ENCODE results near the gene CCDC157. TPM values are rescaled to one million over a fixed set of nuclear protein-coding genes. Genes with fewer than 3 reads are reported as not detected.

Gene CCDC157
- total and polyA plus RNA-seq, 2 donors (not counting 1 experiment from before 2014, with no cell fraction given): 3.6 to 6.4 TPM

GRCh38 chr22:30308518-30309230, 48.1 kb upstream of the CCDC157 start:
- peak overlapping the region; percentile 60 for H3K4me2 ChIP-seq (replicated peaks; ENCODE audit: low read depth, low read length, poor library complexity, severe bottlenecking)
- peak overlapping the region; percentile 69 to 86 for H3K27ac ChIP-seq (ENCODE audit: low read length in 2 of 2)
- POLR2A ChIA-PET: interaction anchor here (2.9 to 8.1 kb wide), 2 partner anchors 18 kb away, joined by 22 to 56 read pairs; partner anchors contain the start of genes CASTOR1 and TBC1D10A
- no peaks in the 10 kb centered on the region for H3K27me3 ChIP-seq (replicated peaks in 1 of 4; ENCODE audit: control extremely low read depth in 1 of 4, control insufficient read depth in 3 of 4, insufficient read depth in 4 of 4, low read length in 3 of 4)
- H3K9me3 ChIP-seq (ENCODE audit: control extremely low read depth in 1 of 3, control insufficient read depth in 2 of 3, insufficient read depth in 1 of 3, low read length in 2 of 3): no peaks in the 10 kb centered on the region
- Mint-ChIP-seq H3K9me3 (ENCODE audit: insufficient read depth) (no peaks in the 10 kb centered on the region), H3K4me3 (peak overlapping the region; percentile 75), H3K27me3 (no peaks in the 10 kb centered on the region), H3K27ac (peak overlapping the region; percentile 94), H3K4me1 (peaks cover 97% of the 10 kb centered on the region)
- CTCF ChIA-PET: interaction anchor here (0.9 to 19.2 kb wide), 4 partner anchors 18 to 45 kb away, joined by 3 to 229 read pairs (median 4); partner anchors contain the start of genes CASTOR1 and TBC1D10A
- peak; percentile 59 for DNase-seq
- TF ChIP-seq EZH2 (IDR thresholded peaks at IDR 0.05; ENCODE audit: borderline replicate concordance, insufficient read depth, low read depth, low read length, poor library complexity, severe bottlenecking): no peak
- TF ChIP-seq, protein P1, sequence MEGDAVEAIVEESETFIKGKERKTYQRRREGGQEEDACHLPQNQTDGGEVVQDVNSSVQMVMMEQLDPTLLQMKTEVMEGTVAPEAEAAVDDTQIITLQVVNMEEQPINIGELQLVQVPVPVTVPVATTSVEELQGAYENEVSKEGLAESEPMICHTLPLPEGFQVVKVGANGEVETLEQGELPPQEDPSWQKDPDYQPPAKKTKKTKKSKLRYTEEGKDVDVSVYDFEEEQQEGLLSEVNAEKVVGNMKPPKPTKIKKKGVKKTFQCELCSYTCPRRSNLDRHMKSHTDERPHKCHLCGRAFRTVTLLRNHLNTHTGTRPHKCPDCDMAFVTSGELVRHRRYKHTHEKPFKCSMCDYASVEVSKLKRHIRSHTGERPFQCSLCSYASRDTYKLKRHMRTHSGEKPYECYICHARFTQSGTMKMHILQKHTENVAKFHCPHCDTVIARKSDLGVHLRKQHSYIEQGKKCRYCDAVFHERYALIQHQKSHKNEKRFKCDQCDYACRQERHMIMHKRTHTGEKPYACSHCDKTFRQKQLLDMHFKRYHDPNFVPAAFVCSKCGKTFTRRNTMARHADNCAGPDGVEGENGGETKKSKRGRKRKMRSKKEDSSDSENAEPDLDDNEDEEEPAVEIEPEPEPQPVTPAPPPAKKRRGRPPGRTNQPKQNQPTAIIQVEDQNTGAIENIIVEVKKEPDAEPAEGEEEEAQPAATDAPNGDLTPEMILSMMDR (IDR thresholded peaks at IDR 0.05): no peak
- peaks cover 56% of the 10 kb centered on the region for H3K79me2 ChIP-seq (ENCODE audit: control insufficient read depth, insufficient read depth, low read length)
- H3K36me3 ChIP-seq (replicated peaks in 1 of 2; ENCODE audit: control extremely low read depth in 1 of 2, control insufficient read depth in 1 of 2, extremely low read depth in 1 of 2, insufficient read depth in 2 of 2, low read length in 1 of 2): no peaks in the 10 kb centered on the region
- peaks cover 97 to 99% of the 10 kb centered on the region in 2 donors for H3K4me1 ChIP-seq (ENCODE audit: control insufficient read depth in 2 of 2, insufficient read depth in 2 of 2, low read length in 2 of 2)
- no peak overlapping the region for H3K9ac ChIP-seq (ENCODE audit: low read length)
- intact Hi-C loops (cut with micrococcal nuclease): no loop called here
- H3K4me3 ChIP-seq (ENCODE audit: control extremely low read depth in 1 of 5, extremely low read depth in 1 of 5, insufficient read depth in 1 of 5, low read depth in 2 of 5, low read length in 4 of 5): no peak overlapping the region
- no peaks in the 10 kb centered on the region for H4K20me1 ChIP-seq (ENCODE audit: control insufficient read depth, insufficient read depth, low read length, poor library complexity, severe bottlenecking)
- ATAC-seq (ENCODE audit: low read depth): peak; percentile 36
- no peak overlapping the region for H2AFZ ChIP-seq (ENCODE audit: insufficient read depth, low read depth, low read length, poor library complexity, severe bottlenecking)
- WGBS (ENCODE audit: insufficient coverage): 34% methylated on average over 5 of the region's 5 CpGs

Measured in B cell (primary cell).